HG02759 (cell line): Measurements from ENCODE around the gene ZNF256.

Experiments
- ATAC-seq: cut with Tn5 transposase; IDR thresholded peaks from one replicate; pipeline ENCODE4 v1.9.1; 2021; ENCODE audit warnings: mild to moderate bottlenecking, moderate library complexity; ENCODE audit not compliant: unreplicated experiment

The ZNF256 gene

DNA sequence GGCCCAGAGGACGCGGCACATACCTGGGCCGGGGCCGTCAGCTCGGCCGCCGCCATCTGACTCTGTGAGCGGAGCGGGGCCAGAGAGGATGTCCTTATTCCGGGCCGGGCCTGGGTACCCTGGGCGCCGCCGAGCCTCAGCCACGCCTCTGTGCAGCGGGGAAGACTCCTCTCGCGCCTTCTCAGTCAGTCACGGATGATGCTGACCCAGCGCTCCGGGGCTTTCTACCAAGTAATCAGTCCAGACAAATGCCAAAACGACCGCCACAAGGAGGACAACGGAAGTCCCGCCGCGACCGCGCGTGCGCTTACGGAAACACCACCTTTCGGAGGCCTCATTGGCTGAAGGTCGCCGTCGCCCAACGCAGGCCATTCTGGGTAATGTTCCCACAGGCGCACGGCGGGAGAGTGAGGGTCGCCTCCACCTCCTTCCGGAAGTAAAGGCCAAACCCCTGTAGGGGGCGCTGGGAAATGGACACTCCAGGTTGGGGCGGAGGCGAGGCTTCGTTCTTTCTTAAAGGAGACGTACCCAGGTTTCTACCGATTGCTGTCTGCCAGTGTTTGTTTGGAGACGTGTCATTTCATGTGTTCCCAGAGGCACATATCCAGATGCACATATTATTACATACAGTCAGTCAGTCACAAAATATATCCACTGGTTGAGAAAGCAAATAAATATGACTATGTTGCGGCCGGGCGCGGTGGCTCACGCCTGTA, at the start of gene ZNF256:
Gene ZNF256 (minus strand): TSS at position 288 of the 716 bp plus-strand sequence. CDS start 232 bp downstream, at position 56.
- ATAC-seq: peak; percentile 94

DNA sequence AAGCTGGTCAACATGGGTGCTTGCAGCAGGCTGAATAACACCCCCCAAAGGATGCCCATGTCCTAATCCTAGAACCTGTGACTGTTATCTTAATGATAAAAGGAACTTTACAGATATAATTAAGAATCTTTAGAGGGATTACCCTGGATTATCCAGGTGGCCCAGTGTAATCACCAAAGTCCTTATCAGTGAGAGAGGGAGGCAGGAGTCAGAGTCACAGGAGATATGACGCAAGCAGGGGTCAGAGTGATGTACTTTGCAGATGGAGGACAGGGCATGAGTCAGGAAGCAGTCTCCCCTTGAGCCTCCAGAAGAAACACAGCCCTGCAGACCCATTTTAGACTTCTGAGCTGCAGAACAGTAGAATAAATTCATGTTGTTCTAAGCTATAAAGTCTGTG, 45.3 kb upstream of the ZNF256 start:
- ATAC-seq: no peak

DNA sequence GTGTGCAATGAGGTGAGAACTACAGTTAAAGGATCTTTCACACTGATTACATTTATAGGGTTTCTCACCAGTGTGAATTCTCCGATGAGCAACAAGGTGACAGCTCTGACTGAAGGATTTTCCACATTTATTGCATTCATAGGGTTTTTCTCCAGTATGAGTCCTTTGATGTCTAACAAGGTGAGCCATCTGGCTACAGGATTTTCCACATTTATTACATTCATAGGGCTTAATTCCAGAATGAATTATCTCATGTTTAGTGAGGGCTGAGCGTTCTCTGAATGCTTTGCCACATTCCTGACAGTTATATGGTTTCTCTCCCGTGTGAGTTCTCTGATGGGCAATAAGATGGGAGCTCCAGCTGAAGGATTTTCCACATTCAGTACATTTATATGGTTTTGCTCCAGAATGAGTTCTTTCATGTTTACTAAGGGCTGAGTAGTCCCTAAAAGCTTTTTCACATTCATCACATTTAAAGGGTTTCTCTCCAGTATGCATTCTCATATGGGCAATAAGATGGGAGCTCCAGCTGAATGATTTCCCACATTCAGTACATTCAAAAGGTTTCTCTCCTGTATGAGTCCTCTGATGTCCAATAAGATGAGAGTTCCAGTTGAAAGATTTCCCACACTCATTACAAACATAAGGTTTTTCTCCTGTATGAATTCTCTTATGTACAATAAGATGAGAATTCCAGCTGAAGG, 31.2 kb upstream of the ZNF256 start:
- ATAC-seq: no peak

DNA sequence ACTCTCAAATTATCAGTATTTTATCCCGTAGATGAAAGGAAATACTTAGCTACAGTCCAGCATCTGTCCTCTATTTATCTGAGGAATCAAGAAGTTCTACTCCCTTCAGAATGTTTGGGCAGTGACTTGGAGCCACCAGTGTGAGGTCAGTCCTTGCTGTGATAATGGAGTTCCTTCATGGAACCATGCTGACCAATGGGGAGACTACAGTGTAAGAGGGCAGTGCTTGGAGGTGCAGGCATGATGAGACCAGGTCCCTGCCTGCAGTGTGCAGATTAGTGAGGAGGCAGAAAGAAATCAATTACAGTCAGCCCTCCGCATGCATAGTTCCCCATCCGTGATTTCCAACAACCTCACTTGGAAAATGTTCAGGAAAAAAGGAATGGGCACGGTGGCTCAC, 26.9 kb upstream of the ZNF256 start, which contains the start of gene C19orf18:
Gene C19orf18 (minus strand): TSS at position 101 of the 400 bp plus-strand sequence. CDS start 102 bp downstream, outside the sequence.
- ATAC-seq: no peak

DNA sequence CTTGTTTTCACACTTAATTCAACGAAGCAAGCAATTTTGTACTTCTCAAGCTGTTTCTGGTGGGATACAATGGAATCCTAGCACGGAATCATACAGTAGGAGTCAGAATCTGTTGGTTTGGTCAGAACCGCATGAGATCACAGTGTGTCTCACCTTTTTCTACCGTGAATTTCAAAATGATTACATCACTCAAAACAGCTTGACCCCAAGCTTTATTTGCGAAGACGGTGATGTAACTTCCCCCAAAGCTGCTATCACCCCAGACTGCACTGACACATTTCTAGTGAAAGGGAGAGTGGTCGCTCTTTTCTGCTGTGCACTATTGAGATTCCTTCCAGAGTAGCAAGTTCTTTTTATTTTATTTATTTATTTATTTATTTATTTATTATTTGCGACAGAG, 17.3 kb upstream of the ZNF256 start:
- ATAC-seq: no peak

DNA sequence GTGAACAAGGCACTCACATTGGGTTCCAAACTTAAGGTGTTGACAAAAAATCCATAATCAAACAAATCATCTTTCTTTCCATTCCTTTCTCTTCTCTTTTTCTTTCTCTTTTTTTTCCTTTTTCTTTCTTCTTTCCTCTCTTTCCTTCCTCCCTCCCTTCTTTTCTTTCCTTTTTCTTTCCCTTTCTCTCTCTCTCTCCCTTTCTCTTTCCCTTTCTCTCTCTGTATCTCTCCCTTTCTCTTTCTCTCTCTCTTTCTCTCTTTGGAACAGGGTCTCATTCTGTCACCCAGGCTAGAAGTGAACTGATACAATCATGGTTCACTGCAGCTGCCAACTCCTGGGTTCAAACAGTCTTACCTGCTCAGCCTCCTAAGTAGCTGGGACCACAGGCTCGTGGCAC, 14.3 kb upstream of the ZNF256 start:
- ATAC-seq: no peak

DNA sequence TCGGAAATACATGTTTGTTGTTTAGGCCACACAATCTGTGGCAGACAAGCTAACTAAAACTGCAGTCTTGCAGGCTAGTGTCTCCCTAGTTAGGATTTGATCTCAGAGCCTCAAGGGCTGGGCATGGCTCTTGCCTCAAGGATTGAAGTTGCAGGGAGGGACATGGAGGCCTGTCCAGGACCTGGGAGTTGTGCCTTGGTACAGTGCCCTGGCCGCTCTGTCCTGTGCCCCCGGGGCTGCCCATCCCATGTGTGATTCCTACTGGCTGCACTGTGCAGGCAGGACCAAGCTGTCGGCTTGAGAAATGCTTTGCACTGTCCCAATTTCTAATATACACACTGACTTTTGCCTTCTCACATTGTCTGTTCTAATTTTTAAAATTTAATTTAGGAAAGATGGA, 7.5 kb upstream of the ZNF256 start:
- ATAC-seq: no peak

DNA sequence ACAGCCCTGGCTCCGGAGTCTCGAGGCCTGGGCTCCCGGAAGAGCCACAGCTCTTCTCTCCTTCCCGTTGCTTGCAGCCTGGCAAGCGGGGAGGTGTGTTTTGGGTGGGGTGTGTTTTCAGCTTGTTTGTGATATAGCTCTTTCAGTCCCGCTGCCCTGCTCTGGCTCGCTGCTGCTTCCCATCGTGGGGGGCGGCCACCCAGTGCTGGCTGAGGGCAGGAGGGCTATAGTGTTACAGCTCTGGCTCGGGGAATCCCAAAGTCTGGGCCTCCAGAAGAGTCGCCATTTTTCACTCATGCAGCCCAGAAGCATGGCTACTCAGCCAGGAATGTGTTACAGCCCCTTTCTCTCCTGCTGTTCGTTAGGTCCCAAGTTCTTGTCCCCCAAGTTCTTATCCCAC, 2.2 kb upstream of the ZNF256 start:
- ATAC-seq: no peak

DNA sequence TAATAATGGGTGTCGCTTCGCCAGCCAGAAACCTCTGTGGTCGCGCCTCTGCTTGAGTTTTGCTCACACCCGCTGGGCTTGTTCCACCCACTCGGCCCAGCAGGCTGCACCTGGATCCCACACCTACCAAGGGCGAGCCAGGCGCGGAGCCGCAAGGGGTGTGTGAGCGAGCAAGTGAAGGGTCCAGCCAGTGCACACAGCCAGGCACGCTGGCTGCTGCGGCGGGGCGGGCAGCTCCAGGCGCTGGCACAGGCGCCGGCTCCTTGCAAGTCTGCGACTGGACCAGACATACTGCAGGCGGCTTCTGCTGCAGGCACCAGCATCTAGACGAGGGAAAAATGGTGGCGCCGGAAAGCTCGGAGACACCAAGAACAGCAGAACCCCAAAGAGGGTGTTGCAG, 1.8 kb upstream of the ZNF256 start:
- ATAC-seq: no peak

DNA sequence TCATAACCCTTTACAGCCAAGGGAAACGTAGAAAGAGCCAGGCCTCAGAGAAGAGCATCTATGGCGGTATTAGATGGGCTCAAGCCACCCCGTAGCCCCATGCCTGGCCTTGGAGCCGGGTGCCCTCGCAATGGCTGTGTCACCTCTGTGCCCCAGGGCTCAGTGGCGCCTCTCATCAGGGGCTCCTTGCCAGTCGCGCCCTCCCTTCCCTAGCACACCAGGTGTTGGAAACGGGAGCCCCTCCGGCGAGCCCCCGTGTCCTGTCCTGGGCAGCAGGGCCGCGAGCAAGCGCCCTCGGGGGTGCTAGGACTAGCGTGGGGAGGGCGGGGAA, 453 bp downstream of the ZNF256 start:
- ATAC-seq: no peak

DNA sequence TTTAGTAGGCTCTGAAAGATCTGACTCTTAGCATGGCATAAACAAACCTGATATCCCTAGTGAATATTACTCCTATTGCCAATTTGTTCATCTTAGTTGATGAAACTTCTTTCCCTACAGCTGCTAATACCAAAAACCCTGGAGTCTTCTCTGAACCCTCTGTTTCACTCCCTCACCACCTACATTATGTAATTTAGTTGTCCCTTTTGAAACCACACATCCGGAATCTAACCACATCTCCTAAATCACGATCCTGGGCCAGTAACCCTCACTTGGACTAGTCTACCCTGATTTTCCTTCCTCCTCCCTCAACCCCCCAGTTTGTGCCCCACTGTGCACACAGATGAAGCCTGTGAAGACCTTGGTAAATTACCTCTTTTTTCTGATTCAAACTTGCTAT, 1.2 kb downstream of the ZNF256 start:
- ATAC-seq: no peak

DNA sequence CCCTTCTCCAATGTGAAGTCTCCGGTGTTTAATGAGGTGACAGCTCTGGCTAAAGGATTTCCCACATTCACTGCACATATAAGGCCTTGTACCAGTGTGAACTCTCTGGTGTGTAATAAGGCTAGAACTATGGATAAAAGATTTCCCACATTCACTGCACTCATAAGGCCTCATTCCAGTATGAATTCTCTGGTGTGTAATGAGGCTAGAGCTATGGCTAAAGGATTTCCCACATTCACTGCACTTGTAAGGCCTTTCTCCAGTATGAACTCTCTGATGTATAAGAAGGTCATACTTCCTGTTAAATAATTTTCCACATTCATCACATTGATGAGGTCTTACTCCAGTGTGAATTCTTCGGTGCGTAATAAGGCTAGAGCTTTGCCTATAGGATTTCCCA, 5.9 kb downstream of the ZNF256 start:
- ATAC-seq: no peak

DNA sequence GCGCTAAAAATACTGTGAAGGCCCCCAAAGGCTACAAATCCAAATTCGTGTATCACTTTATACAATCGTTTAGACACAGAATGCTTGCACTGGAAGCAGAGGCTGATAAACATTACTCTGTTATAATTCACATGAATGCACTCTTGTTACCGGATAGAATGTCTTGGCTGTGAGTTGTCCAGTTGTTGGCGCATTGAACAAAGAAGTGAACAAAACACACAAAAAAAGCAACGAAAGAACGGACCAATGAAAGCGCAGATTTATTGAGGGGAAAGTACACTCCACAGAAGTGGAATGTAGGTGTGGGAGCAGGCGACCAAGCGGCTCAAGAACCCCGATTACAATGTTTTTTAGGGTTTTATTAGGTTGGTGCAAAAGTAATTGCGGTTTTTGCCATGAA, 11.8 kb downstream of the ZNF256 start:
- ATAC-seq: no peak

DNA sequence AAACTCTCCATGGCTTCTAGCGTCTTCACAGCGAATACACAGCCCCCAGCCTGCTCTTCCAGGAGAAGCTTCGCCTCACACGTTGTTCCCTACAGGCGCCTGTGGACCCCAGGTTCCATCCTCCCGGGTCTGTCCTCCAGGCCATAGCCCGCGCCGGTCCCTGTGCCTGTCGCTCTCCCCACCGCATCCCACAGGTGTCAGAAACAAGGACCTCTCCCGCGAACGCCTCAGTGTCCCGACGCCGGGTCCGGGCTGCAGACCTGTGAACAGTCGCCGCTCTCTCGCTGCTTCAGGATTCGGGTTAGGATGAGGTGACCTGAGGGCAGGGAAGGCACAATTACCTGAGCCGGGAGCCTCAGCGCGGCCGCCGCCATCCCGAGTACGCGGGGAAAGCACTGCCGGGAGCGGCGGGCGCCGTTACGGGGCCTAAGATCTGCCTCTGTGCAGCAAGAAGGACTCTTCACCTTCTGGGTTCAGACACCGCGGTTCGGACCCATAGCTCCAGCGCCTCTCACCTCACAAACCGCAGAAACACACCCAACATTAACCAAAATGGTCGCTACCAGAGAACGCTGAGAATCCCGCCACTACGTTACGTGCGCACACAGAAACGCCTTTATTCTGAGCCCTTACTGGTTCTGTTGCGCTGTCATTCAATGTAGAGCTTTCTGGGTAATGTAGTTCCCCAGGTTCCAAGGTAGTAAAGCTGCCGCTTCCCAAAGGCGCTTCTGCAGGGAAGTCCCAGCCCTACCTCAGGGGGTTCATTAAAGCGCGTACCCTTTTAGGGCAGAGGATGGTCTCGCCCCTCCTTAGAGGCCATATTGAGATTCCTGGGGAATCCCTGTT, 12.5 kb downstream of the ZNF256 start, which contains the start of gene ZNF418:
Gene ZNF418 (minus strand): TSS at position 583 of the 846 bp plus-strand sequence. CDS start 1,580 bp downstream, outside the sequence.
- no peak for ATAC-seq

DNA sequence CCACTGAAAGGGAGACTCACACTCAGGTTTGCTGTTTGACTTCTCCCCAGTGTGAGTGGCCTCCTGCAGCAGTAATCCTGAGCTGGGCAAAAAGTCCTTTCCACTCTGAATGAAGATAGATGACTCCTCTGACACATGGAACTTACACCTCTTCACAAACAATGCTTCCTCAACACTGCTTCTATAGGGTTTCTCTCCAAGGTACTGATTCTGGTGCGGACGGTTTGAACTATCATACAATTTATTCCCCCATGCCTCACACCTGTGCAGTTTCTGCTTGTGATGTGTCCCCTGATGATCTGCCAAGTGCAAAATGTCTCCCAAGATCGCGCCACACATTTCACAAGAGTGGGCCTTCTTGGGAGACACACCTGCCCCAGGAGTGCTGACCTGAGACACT, 19.9 kb downstream of the ZNF256 start:
- ATAC-seq: no peak

DNA sequence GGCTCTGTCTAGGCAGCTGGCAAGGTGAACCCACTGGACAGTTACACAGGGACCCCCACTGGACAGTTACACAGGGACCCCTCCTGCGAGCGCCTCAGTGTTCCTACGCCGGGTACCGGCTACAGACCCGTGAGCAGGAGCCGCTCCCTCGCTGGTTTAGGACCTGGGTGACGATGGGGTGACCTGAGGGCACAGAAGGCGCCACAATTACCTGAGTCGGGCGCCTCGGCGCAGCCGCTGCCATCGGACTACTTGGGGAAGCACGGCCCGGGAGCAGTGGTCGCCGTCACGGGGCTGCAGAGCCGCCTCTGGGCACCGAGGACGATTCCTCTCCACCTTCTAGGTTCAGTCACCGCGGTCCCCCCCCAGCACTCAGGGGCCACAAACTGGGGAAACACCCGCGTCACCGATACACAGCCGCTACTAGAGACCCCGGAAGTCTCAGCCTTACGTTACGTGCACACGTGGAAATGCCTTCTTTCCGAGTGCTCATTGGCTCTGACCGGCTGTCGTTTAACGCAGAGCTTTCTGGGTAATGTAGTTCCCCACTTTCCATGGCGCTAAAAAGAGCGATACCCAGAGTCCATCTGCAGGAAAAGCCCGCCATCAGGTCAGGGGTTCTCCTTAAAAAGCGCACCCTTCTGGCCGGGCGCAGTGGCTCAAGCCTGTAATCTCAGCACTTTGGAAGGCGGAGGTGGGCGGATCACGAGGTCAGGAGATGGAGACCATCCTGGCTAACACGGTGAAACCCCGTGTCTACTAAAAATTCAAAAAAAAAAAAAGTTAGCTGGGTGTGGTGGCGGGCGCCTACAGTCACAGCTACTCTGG, 31.1 kb downstream of the ZNF256 start, which contains the start of gene ZNF417:
Gene ZNF417 (minus strand): TSS at position 425 of the 828 bp plus-strand sequence. CDS start 181 bp downstream, at position 244.
- ATAC-seq: peak; percentile 99

DNA sequence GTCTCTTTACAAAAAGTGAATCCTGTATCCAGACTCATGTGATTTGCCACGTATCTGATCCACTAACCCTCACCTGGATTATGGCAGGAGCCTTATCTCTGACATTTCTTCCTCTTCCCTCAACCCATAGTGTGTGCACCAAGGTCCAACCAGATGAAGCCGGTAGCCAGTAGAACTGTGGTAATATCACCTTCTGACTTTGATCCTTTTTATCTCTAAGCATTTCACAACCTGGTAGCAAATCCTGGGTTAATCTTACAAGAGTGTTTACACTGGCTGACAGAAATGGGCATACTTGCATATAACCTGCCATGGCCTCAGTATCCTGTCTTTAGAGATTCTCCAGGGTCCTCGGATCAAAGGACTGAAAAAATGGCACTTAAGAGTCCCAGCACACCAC, 33.0 kb downstream of the ZNF256 start:
- ATAC-seq: no peak

DNA sequence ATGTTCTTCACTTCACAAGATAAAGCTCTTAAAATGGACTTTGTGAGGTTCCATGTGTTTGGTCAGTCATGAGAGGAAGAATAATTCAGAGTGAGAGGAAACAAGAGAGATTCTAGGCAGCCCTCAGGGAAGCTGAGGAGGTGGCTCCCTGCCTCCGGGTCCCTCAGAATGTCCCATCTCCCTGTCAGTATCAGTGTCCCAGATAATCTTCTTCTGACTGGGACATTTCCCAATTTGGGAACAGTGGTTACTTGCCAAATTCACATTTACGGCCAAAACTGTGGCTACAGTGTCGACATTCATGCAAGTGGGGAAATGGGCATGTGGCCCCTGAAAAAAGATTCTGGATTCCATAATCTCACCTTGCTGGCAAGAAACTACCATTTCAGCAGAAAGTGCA, 40.1 kb downstream of the ZNF256 start:
- ATAC-seq: no peak

DNA sequence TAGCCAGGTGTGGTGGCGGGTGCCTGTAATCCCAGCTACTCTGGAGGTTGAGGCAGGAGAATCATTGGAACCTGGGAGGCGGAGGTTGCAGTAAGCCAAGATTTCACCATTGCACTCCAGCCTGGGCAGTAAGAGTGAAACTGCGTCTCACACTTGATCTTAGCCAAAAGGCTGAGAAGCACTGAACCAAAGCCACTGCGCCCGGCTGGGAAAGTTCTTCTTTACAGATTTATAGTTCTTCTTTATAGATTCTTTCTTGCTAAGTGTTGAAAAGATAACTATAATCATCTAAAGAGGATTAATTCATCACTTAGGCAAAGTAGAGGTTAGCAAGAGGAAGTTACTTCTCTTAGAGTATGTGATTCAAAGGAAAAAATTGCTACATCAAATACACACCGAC, 42.2 kb downstream of the ZNF256 start:
- no peak for ATAC-seq

DNA sequence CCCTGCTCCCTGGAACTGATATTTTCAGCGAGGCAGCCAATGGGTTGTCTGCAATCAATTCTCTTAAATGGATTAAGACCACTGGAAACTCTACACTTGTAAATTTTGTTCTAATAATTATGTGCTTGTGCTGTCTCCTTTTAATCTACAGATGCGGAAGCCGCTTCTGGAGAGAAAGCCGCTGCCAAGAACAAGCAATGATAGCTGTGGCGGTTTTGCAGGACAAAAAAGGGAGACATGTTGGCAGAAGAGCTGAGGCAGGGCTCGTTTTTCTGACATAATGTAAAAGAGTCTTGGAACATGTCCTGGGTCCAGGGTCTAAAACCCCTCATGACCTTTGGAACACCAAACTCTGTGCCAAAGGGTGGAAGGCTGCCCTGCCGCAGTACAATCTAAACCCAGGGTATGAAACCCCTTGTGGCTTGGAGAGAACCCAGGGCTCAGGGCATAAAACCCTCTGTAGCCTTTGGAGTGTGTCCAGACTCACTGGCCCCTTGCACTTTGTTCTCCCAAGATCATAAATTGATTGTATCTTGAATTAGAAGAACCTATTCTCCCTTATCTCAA, 43.8 kb downstream of the ZNF256 start:
- ATAC-seq: no peak
